NB4 (cell line): ENCODE results near the gene ATP6AP2.

Source experiments
- CTCF ChIP-seq: IDR thresholded peaks from one replicate; pipeline ENCODE4 v1.5.1; 2012; ENCODE audit warnings: low read depth, low read length
- MAX ChIP-seq: IDR thresholded peaks from 2 replicates; pipeline ENCODE4 v1.6.1; 2011; ENCODE audit warnings: low read depth, low read length
- POLR2A ChIP-seq: IDR thresholded peaks from 2 replicates; pipeline ENCODE4 v1.6.1; 2011; ENCODE audit warnings: mild to moderate bottlenecking; ENCODE audit not compliant: insufficient read length; ENCODE audit errors: extremely low read depth

DNA sequence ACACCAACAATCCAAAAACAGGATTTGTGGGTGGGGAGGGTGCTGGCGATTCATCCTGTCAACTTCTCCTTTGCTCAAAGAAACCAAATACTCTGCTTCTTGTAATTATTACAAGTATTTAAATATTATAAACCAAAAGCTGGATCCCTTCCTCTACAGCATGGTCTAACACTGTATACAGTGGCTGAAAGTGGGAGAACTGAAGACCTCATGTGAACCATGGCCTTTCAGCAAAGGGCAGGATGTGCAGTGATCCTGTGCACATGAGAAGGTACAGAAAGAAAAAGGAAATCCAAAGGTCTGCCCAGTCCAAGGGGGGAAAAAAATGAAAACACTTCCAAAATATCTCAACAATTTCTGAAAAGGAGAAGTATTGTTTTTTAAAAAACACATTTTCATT lies 71.9 kb downstream of the ATP6AP2 start:
- no peak for TF ChIP-seq POLR2A
- no peak for TF ChIP-seq CTCF
- TF ChIP-seq MAX, result no peak
